SU-DHL-6 (cell line): ENCODE data around the gene TGM2.

ENCODE experiments used
- CTCF ChIP-seq: fragments of 200-600 bp; sonication (generic); IDR thresholded peaks from one replicate; pipeline ENCODE4 v1.5.1; 2017; ENCODE audit warnings: antibody characterized with exemption, mild to moderate bottlenecking, low read length, moderate library complexity; ENCODE audit not compliant: insufficient read depth, poor library complexity, severe bottlenecking
- EZH2phosphoT487 ChIP-seq: fragments of 200-600 bp; sonication (generic), shearing (Covaris generic); conservative IDR thresholded peaks from 2 replicates; pipeline ENCODE4 v1.6.1; 2018; ENCODE audit warnings: mild to moderate bottlenecking, antibody characterized with exemption, low read length, moderate library complexity, mixed read lengths

- TF ChIP-seq CTCF (no peak), EZH2phosphoT487 (no peak)
These were observed 8.0 kb downstream of the TGM2 start for GRCh38 chr20:38156888-38157634.
